B cell (primary cell): ENCODE measurements around the gene UFSP2. TPM values are rescaled to one million over a fixed set of nuclear protein-coding genes. Genes with fewer than 3 reads are reported as not detected.

Experiments
- ATAC-seq: fragments of 200-7000 bp; cut with Tn5 transposase; one replicate; pipeline ENCODE4 v1.10.0; 2021; ENCODE audit warnings: low read depth, mild to moderate bottlenecking, moderate number of reproducible peaks, moderate library complexity
- CTCF ChIA-PET: fragments of 350-600 bp; sonication (Branson Sonifier 250); formaldehyde crosslinking; loops from one replicate; lab custom pipeline; 2021; ENCODE audit warnings: antibody characterized with exemption, inconsistent platforms; lab: Charles Lee
- POLR2A ChIA-PET: fragments of 350-600 bp; sonication (Branson Sonifier 250); formaldehyde crosslinking; loops from one replicate; lab custom pipeline; 2021; ENCODE audit warnings: antibody characterized with exemption; lab: Charles Lee
- DNase-seq: peaks from one replicate; pipeline ENCODE4 v3.0.0; 2013
- H2AFZ ChIP-seq: 2 replicates; pipeline ENCODE4 v1.6.1; 2012; ENCODE audit warnings: mild to moderate bottlenecking, low read depth, low read length; ENCODE audit not compliant: insufficient read depth, poor library complexity, severe bottlenecking
- H3K27ac ChIP-seq, 2 donors: 1 replicate in 1 of 2; 2 replicates in 1 of 2; pipeline ENCODE4 v1.5.1; 2012 to 2013; ENCODE audit warnings: low read length in 2 of 2, mild to moderate bottlenecking in 2 of 2, moderate library complexity in 1 of 2
- H3K27me3 ChIP-seq, 4 experiments: fragments of 200-600 bp in 1 of 4; sonication (generic) in 1 of 4; replicated peaks in 1 of 4; 1 replicate in 2 of 4; 2 replicates in 2 of 4; pipeline versions ENCODE4 v1.6.1 to v1.7.0; 2013 to 2016; ENCODE audit warnings: low read length in 3 of 4, mild to moderate bottlenecking in 2 of 4, mixed read lengths in 1 of 4, moderate library complexity in 1 of 4; ENCODE audit not compliant: insufficient read depth in 4 of 4, control insufficient read depth in 3 of 4; ENCODE audit errors: control extremely low read depth in 1 of 4
- H3K36me3 ChIP-seq, 2 experiments: replicated peaks in 1 of 2; 1 replicate in 1 of 2; 2 replicates in 1 of 2; pipeline versions ENCODE4 v1.6.1 to v1.7.1; 2013; ENCODE audit warnings: low read length in 1 of 2; ENCODE audit not compliant: insufficient read depth in 2 of 2, control insufficient read depth in 1 of 2; ENCODE audit errors: control extremely low read depth in 1 of 2, extremely low read depth in 1 of 2
- H3K4me1 ChIP-seq, 2 donors: fragments of 200-600 bp in 1 of 2; sonication (generic) in 1 of 2; 1 replicate in 1 of 2; 2 replicates in 1 of 2; pipeline versions ENCODE4 v1.5.1 to v1.6.1; 2013 to 2017; ENCODE audit warnings: low read length in 2 of 2; ENCODE audit not compliant: control insufficient read depth in 2 of 2, insufficient read depth in 2 of 2
- H3K4me2 ChIP-seq: replicated peaks from 2 replicates; pipeline ENCODE3; 2012; ENCODE audit warnings: mild to moderate bottlenecking, low read depth, low read length; ENCODE audit not compliant: poor library complexity, severe bottlenecking
- H3K4me3 ChIP-seq, 5 experiments: fragments of 200-600 bp in 1 of 5; sonication (generic) in 1 of 5; 1 replicate in 3 of 5; 2 replicates in 2 of 5; pipeline versions ENCODE4 v1.5.1 to v1.7.0; 2011 to 2016; ENCODE audit warnings: low read length in 4 of 5, mild to moderate bottlenecking in 4 of 5, low read depth in 2 of 5, control low read depth in 1 of 5, moderate library complexity in 1 of 5; ENCODE audit not compliant: insufficient read depth in 1 of 5; ENCODE audit errors: control extremely low read depth in 1 of 5, extremely low read depth in 1 of 5
- H3K79me2 ChIP-seq: fragments of 200-600 bp; sonication (generic); one replicate; pipeline ENCODE4 v1.6.0; 2016; ENCODE audit warnings: low read length; ENCODE audit not compliant: control insufficient read depth, insufficient read depth
- H3K9ac ChIP-seq: fragments of 200-600 bp; sonication (generic); 2 replicates; pipeline ENCODE4 v1.6.1; 2017; ENCODE audit warnings: mild to moderate bottlenecking, low read length, moderate library complexity
- H3K9me3 ChIP-seq, 3 donors: one replicate each; pipeline versions ENCODE4 v1.6.1 to v1.7.1; 2013; ENCODE audit warnings: low read length in 2 of 3; ENCODE audit not compliant: control insufficient read depth in 2 of 3, insufficient read depth in 1 of 3; ENCODE audit errors: control extremely low read depth in 1 of 3
- H4K20me1 ChIP-seq: 2 replicates; pipeline ENCODE4 v1.6.0; 2012; ENCODE audit warnings: mild to moderate bottlenecking, low read length; ENCODE audit not compliant: insufficient read depth, control insufficient read depth, poor library complexity, severe bottlenecking
- H3K27ac Mint-ChIP-seq: one replicate; pipeline ENCODE4 v1.8.0; 2021; ENCODE audit warnings: mixed read lengths
- H3K27me3 Mint-ChIP-seq: one replicate; pipeline ENCODE4 v1.8.0; 2021; ENCODE audit warnings: mixed read lengths
- H3K4me1 Mint-ChIP-seq: one replicate; pipeline ENCODE4 v1.8.0; 2021; ENCODE audit warnings: mixed read lengths
- H3K4me3 Mint-ChIP-seq: one replicate; pipeline ENCODE4 v1.8.0; 2021; ENCODE audit warnings: mixed read lengths
- H3K9me3 Mint-ChIP-seq: one replicate; pipeline ENCODE4 v1.8.0; 2022; ENCODE audit warnings: mixed read lengths; ENCODE audit not compliant: insufficient read depth
- EZH2 ChIP-seq: IDR thresholded peaks from 2 replicates; pipeline ENCODE4 v1.6.1; 2012; ENCODE audit warnings: borderline replicate concordance, low read depth, mild to moderate bottlenecking, moderate library complexity, low read length; ENCODE audit not compliant: insufficient read depth, poor library complexity, severe bottlenecking
- WGBS: methylation state at CpG from one replicate; pipeline ENCODE4 v1.1.5; 2013; ENCODE audit warnings: missing lambda C conversion rate; ENCODE audit not compliant: insufficient coverage; 5-methylcytosine and 5-hydroxymethylcytosine counted together
- intact Hi-C: fragments of 100-400 bp; cut with micrococcal nuclease; formaldehyde crosslinking; loops from one replicate; pipeline ENCODE4 v1.10.0; 2022
- polyA plus RNA-seq: library from polyadenylated mRNA; depleted of rRNA; stranded (reverse); fragments of >200 nt; gene quantifications from 2 replicates; pipeline ENCODE4 v1.2.3, GENCODE V29; 2012
- total RNA-seq, 2 donors: library from RNA; stranded (reverse); fragments of 120-200 nt in 1 of 2; gene quantifications; 1 replicate in 1 of 2; 2 replicates in 1 of 2; pipeline versions ENCODE4 v1.2.3 to v1.2.4, GENCODE V29; 2013 to 2022
- TF ChIP-seq, protein P1 (sequence below): fragments of 200-600 bp; IDR thresholded peaks from one replicate; pipeline ENCODE4 v1.8.0; 2022; ENCODE audit warnings: antibody characterized with exemption, mild to moderate bottlenecking

The UFSP2 gene
- total and polyA plus RNA-seq, 2 donors (not counting 1 experiment from before 2014, with no cell fraction given), result 9.5 to 20.6 TPM

DNA sequence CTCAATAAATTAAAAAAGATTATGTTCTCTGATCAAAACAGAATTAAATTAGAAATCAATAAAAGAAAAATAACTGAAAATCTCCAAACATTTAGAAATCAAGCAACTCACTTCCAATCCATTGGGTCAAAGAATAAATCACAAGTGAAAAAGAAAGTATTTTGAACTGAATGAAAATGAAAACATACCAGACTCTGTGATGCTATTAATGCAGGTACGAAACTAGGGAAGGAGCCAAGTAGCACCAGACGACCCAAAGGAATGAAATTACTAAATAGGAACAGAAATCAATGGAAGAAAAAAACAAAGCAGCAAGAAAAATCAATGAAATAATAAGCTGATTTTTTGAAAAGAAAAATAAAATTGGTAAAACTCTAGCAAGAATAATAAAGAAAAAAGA lies 30.4 kb upstream of the UFSP2 start:
- Histone ChIP-seq H4K20me1 (no peaks in the 10 kb centered on the region), H3K27me3 (peaks cover 0 to 9% (median 1%) of the 10 kb centered on the region in 4 experiments), H3K9me3 (no peaks in the 10 kb centered on the region), H3K27ac (no peak overlapping the region), H3K79me2 (no peaks in the 10 kb centered on the region), H3K4me3 (no peak overlapping the region), H3K36me3 (no peaks in the 10 kb centered on the region), H3K4me2 (no peak overlapping the region), H3K4me1 (no peaks in the 10 kb centered on the region), H2AFZ (no peak overlapping the region), H3K9ac (no peak overlapping the region)
- Mint-ChIP-seq H3K9me3 (no peaks in the 10 kb centered on the region), H3K4me3 (no peak overlapping the region), H3K27me3 (peaks cover 24% of the 10 kb centered on the region), H3K4me1 (no peaks in the 10 kb centered on the region), H3K27ac (no peak overlapping the region)
- ChIA-PET CTCF (no interaction called here), POLR2A (no interaction called here)
- intact Hi-C loops, result loop anchor here (2.0 kb wide), 1 partner anchor 17 kb away; no protein-coding TSS in a partner anchor
- no CpG with 5 or more reads among the region's 2 CpGs for WGBS
- no peak for ATAC-seq
- DNase-seq, result no peak
- TF ChIP-seq, protein P1, sequence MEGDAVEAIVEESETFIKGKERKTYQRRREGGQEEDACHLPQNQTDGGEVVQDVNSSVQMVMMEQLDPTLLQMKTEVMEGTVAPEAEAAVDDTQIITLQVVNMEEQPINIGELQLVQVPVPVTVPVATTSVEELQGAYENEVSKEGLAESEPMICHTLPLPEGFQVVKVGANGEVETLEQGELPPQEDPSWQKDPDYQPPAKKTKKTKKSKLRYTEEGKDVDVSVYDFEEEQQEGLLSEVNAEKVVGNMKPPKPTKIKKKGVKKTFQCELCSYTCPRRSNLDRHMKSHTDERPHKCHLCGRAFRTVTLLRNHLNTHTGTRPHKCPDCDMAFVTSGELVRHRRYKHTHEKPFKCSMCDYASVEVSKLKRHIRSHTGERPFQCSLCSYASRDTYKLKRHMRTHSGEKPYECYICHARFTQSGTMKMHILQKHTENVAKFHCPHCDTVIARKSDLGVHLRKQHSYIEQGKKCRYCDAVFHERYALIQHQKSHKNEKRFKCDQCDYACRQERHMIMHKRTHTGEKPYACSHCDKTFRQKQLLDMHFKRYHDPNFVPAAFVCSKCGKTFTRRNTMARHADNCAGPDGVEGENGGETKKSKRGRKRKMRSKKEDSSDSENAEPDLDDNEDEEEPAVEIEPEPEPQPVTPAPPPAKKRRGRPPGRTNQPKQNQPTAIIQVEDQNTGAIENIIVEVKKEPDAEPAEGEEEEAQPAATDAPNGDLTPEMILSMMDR, result no peak
- TF ChIP-seq EZH2, result no peak

DNA sequence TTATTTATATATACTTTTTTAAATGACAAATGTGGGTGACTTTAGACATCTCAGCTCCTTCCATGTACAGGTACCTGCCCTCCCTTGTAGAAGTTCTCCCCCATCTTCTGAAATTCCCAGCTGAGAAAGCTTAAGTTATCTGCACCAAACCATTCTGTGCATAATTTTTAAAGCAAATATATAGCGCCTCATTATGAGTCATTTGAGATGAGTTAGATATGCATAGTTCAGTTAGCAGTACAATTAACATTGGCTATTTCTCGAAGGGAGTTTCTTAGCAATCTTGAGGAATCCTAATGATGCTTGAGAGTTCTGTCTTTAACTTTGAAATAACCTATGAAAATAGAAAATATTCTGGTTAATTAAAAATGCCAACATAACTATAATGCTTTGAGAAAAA lies 19.4 kb upstream of the UFSP2 start:
- Histone ChIP-seq H2AFZ (no peak overlapping the region), H4K20me1 (no peaks in the 10 kb centered on the region), H3K27me3 (peaks cover 0 to 8% (median 0%) of the 10 kb centered on the region in 4 experiments), H3K36me3 (no peaks in the 10 kb centered on the region), H3K9ac (no peak overlapping the region), H3K79me2 (no peaks in the 10 kb centered on the region), H3K4me1 (no peaks in the 10 kb centered on the region), H3K4me2 (no peak overlapping the region), H3K4me3 (no peak overlapping the region), H3K9me3 (no peaks in the 10 kb centered on the region), H3K27ac (no peak overlapping the region)
- intact Hi-C loops, result no loop called here
- TF ChIP-seq, protein P1, result no peak
- TF ChIP-seq EZH2, result no peak
- no peak for DNase-seq
- peaks cover 13% of the 10 kb centered on the region for H3K27me3 Mint-ChIP-seq
- WGBS, result no CpG with 5 or more reads among the region's 2 CpGs
- ChIA-PET CTCF (no interaction called here), POLR2A (no interaction called here)
- no peak overlapping the region for H3K4me3 Mint-ChIP-seq
- no peaks in the 10 kb centered on the region for H3K4me1 Mint-ChIP-seq
- no peaks in the 10 kb centered on the region for H3K9me3 Mint-ChIP-seq
- ATAC-seq, result no peak
- no peak overlapping the region for H3K27ac Mint-ChIP-seq
